Activated CD8-positive, alpha-beta memory T cell treated with anti-CD3 and anti-CD28 coated beads for 1 hour (primary cell): ENCODE data around the gene ZNF136.
A peak's percentile ranks its signal among the peaks of the same experiment; 100 is the strongest.

Source experiments
- DNase-seq, 2 donors: peaks; one replicate each; pipeline ENCODE4 v3.0.0-alpha.2; 2020; ENCODE audit warnings: low read depth in 1 of 2; ENCODE audit errors: extremely low read depth in 1 of 2

Gene ZNF136

GRCh38 chr19:12187625-12188024 is 24.7 kb downstream of the ZNF136 start:
- DNase-seq: no peak

- DNase-seq: peak; percentile 28 to 57
Observed at GRCh38 chr19:12194827-12195731, 32.2 kb downstream of the ZNF136 start.

GRCh38 chr19:12198136-12198535 is 35.2 kb downstream of the ZNF136 start:
- no peak for DNase-seq

- DNase-seq: no peak
Observed at GRCh38 chr19:12199757-12200419, 37.0 kb downstream of the ZNF136 start.

GRCh38 chr19:12202250-12202649 is 39.4 kb downstream of the ZNF136 start:
- DNase-seq: peak in 1 of 2 donors; percentile 43

GRCh38 chr19:12205296-12205695 is 42.4 kb downstream of the ZNF136 start:
- DNase-seq: no peak

- no peak for DNase-seq
Observed at GRCh38 chr19:12208221-12208620, 45.3 kb downstream of the ZNF136 start.

GRCh38 chr19:12217332-12217731 is 54.4 kb downstream of the ZNF136 start:
- DNase-seq: no peak

- DNase-seq: no peak
Observed at GRCh38 chr19:12222980-12223630, 60.2 kb downstream of the ZNF136 start.

GRCh38 chr19:12224676-12225075 is 61.8 kb downstream of the ZNF136 start:
- DNase-seq: no peak

- DNase-seq: no peak
Observed at GRCh38 chr19:12229990-12230389, 67.1 kb downstream of the ZNF136 start.

GRCh38 chr19:12230751-12231733 is 68.1 kb downstream of the ZNF136 start:
- no peak for DNase-seq

GRCh38 chr19:12232961-12233360 is 70.1 kb downstream of the ZNF136 start:
- DNase-seq: no peak

GRCh38 chr19:12237143-12237839 is 74.4 kb downstream of the ZNF136 start:
- DNase-seq: no peak
